GM18858 (cell line): ENCODE results near the gene OR51I2.

ENCODE experiments used
- ATAC-seq: cut with Tn5 transposase; IDR thresholded peaks from one replicate; pipeline ENCODE4 v1.9.1; 2021; ENCODE audit not compliant: unreplicated experiment

OR51I2 gene

DNA sequence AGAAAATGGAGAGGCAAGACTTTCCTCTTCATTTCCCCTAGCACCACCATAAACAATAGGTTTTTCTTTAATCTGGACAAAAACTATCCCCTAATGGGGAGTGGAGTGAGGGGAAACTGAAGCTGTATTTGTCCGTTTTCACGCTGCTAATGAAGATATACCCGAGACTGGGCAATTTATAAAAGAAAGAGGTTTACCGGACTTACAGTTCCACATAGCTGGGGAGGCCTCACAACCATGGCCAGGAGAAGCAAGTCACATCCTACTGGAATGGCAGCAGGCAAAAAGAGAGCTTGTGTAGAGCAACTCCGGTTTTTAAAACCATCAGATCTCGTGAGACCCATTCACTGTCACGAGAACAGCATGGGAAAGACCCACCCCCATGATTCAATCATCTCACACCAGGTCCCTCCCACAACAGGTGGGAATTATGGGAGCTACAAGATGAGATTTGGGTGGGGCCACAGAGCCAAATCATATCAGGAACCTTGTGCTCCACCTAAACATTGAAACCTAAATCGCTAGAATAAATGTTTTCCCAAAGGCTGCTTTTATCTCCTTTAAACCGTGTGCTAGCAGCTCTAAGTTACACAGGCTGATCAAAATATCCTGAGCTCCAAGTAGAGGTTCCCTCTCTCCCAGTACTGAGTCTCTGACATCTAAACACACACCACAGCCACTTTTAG, 56.4 kb downstream of the OR51I2 start:
- ATAC-seq = no peak
